ENCODE measurements around the gene SETBP1. TPM values are rescaled to one million over a fixed set of nuclear protein-coding genes. Genes with fewer than 3 reads are reported as not detected.

SETBP1 gene
- total RNA-seq, 4 donors from 2014 or later: 7.8 to 16.6 (median 11.7) TPM

DNA sequence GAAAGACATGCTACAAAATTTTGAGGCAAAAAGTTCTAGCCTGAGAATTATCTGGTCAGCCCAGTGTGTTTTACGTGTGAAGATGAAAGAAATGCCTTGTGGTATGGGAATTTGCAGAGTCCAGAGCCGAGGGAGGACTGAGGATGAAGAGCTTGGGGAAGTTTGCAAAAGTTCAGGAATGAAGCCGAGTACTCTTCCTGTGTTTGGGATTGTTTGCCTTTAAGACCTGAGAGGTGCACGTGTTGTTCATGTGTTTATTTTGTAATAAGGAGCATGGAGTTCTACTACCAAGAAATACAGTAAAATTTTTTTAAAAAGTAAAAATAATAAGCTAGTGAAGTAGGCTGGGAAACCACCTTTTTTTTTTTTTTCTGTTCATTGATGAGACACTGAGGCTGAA lies 14.8 kb downstream of the SETBP1 start:
- intact Hi-C loops (cut with DNase I; ENCODE audit: low total_unique reads): no loop called here
- DNase-seq (ENCODE audit: low spot score in 2 of 2): no peak
- H3K4me3 ChIP-seq (ENCODE audit: low read depth, poor library complexity, severe bottlenecking): no peak overlapping the region
- TF ChIP-seq, protein P1, sequence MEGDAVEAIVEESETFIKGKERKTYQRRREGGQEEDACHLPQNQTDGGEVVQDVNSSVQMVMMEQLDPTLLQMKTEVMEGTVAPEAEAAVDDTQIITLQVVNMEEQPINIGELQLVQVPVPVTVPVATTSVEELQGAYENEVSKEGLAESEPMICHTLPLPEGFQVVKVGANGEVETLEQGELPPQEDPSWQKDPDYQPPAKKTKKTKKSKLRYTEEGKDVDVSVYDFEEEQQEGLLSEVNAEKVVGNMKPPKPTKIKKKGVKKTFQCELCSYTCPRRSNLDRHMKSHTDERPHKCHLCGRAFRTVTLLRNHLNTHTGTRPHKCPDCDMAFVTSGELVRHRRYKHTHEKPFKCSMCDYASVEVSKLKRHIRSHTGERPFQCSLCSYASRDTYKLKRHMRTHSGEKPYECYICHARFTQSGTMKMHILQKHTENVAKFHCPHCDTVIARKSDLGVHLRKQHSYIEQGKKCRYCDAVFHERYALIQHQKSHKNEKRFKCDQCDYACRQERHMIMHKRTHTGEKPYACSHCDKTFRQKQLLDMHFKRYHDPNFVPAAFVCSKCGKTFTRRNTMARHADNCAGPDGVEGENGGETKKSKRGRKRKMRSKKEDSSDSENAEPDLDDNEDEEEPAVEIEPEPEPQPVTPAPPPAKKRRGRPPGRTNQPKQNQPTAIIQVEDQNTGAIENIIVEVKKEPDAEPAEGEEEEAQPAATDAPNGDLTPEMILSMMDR (IDR thresholded peaks at IDR 0.05): no peak
- no peak for TF ChIP-seq POLR2A (IDR thresholded peaks at IDR 0.05)
- WGBS, 2 donors: 76 to 81% methylated on average over 4 of the region's 4 CpGs

DNA sequence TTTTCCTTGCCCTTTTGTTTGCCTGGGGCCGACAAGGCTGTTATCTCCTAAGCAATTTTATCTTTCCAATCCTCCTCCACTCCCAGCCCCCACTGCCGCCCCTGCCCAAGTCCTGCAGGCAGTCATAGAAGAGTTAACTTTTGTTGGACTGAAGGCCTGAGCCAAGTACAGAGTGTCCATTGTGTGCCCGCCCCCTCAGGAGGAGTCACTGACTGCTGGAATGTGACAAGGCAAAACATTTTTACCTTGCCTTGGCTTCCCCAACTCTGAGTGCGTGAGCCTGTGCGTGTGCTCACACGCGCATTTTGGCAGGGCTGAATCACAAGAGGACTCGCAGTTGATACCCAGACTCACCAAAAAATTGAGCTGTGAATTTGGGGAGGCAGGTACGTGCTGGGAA lies 16.2 kb downstream of the SETBP1 start:
- DNase-seq (ENCODE audit: low spot score in 2 of 2): no peak
- H3K4me3 ChIP-seq (ENCODE audit: low read depth, poor library complexity, severe bottlenecking): no peak overlapping the region
- intact Hi-C loops (cut with DNase I; ENCODE audit: low total_unique reads): no loop called here
- 32 to 39% methylated on average over 9 of the region's 9 CpGs for whole genome bisulfite sequencing, 2 donors
- TF ChIP-seq, protein P1 (IDR thresholded peaks at IDR 0.05): no peak
- TF ChIP-seq POLR2A (IDR thresholded peaks at IDR 0.05): no peak

DNA sequence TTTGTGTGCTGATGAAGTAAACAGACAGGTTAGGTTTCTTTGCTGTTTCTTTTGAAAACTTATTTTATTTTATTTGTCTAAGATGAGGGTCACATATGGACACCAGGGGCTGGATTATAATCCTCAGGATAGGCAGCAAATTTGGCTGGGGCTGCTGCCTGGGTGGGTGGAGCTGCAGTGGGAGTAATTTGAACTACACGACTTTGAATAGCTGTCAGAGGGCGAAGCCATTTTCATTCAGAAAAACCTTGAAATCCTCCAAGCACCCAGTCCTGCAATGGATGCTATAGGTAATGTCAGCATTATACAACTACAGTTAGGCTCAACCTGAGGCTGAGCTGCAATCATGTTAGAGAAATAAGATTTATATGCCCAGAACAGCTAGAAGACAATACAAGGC lies 16.6 kb downstream of the SETBP1 start:
- DNase-seq (ENCODE audit: low spot score in 2 of 2): no peak
- no peak overlapping the region for H3K4me3 ChIP-seq (ENCODE audit: low read depth, poor library complexity, severe bottlenecking)
- 52 to 54% methylated on average over 2 of the region's 2 CpGs for WGBS, 2 donors
- intact Hi-C loops (cut with DNase I; ENCODE audit: low total_unique reads): no loop called here
- no peak for TF ChIP-seq POLR2A (IDR thresholded peaks at IDR 0.05)
- TF ChIP-seq, protein P1 (IDR thresholded peaks at IDR 0.05): no peak

DNA sequence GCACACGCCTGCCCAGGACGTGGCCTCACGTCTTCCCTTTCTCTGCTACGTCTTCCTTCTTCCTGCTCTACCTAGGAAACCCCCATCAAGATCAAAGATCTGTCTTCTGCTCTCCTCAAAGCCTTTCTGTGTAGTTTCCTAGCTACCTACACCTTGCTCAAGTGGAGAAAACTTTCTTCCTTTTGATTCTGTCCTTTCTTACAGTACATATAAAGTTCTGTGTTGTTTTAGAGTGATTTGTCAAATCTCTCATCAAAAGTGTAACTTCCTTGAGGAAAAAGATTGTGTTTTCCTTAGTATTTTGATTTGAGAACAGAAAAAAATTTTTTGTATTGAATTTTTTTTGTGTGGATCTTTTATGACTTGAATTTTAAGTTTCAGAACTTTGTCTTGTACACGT lies 17.8 kb downstream of the SETBP1 start:
- WGBS, 2 donors: 91 to 93% methylated on average over 5 of the region's 5 CpGs

DNA sequence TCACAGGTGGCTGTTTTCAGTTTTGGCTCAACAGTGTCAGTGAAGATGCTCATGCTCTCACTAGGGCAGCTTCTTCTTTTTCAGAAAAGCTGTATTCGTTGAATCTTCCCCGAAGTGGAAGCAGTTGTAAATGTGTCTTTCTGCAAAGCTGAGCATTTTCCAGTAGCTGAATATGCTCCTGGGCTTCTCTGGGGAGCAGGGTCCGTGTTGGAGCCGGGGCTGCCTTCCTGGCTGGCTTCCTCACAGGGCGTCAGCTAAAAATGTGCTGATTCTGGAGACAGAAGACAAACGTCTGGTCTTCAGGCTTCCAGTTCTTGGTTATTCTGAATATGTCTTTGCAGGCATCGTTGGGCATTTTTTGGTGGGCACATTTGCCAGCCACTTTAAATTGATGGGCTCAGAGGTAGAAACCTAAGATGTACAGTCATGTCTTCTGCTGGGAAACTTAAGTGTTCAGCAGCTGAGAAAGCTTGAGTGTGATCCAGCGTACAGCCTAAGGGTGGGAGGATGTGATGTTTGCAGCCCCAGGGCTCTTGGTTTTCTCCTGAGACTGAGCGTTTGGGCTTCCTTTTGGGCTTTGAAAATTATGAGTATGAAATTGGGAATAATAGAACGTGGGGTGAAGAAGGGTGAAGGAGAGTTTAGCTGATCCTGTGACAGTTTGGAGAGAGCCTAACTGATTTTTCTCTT lies 19.0 kb downstream of the SETBP1 start:
- intact Hi-C loops (cut with DNase I; ENCODE audit: low total_unique reads): no loop called here
- TF ChIP-seq, protein P1 (IDR thresholded peaks at IDR 0.05): no peak
- no peak for TF ChIP-seq POLR2A (IDR thresholded peaks at IDR 0.05)
- 42 to 61% methylated on average over 10 of the region's 10 CpGs for WGBS, 2 donors
- no peak for DNase-seq (ENCODE audit: low spot score in 2 of 2)
- H3K4me3 ChIP-seq (ENCODE audit: low read depth, poor library complexity, severe bottlenecking): no peak overlapping the region

More for the DNA sequence above, 17.8 kb downstream of the SETBP1 start:
- DNase-seq (ENCODE audit: low spot score in 2 of 2): no peak
- TF ChIP-seq, protein P1 (IDR thresholded peaks at IDR 0.05): no peak
- no peak for TF ChIP-seq POLR2A (IDR thresholded peaks at IDR 0.05)
- intact Hi-C loops (cut with DNase I; ENCODE audit: low total_unique reads): no loop called here
- H3K4me3 ChIP-seq (ENCODE audit: low read depth, poor library complexity, severe bottlenecking): no peak overlapping the region

DNA sequence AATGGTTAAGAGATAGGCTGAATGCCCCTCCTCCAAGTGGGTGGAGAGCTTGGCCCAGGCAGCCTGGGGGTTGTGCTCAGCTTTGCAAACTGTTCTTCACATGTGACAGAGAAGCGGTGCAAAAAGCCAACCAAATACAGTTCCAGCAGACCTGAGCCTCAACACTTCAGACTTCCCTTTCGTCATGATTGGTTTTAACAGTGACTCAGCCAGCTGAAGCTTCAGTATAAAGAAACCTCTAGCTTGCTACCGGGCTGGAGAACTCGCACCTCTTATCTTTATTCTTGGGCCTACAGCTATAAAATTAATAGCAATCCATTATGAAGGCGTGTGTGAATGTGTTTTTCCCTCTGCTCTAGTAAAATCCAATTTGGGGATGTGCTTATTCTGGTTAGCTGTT lies 20.0 kb downstream of the SETBP1 start:
- 40 to 55% methylated on average over 5 of the region's 5 CpGs for WGBS, 2 donors
- H3K4me3 ChIP-seq (ENCODE audit: low read depth, poor library complexity, severe bottlenecking): no peak overlapping the region
- TF ChIP-seq, protein P1 (IDR thresholded peaks at IDR 0.05): no peak
- no peak for TF ChIP-seq POLR2A (IDR thresholded peaks at IDR 0.05)
- no peak for DNase-seq (ENCODE audit: low spot score in 2 of 2)
- intact Hi-C loops (cut with DNase I; ENCODE audit: low total_unique reads): no loop called here

Data from lower leg skin (tissue), 4 donors.